Thoracic aorta (tissue), 2 donors: Measurements from ENCODE around the gene CPEB3. TPM values are rescaled to one million over a fixed set of nuclear protein-coding genes. Genes with fewer than 3 reads are reported as not detected.

Experiments
- ATAC-seq: fragments of 150-250 bp; one replicate; pipeline ENCODE4 v1.8.0; 2017; ENCODE audit warnings: low read depth; ENCODE audit not compliant: insufficient number of reproducible peaks, low FRiP score
- DNase-seq: peaks from one replicate; pipeline ENCODE4 v3.0.0-alpha.2; 2020; ENCODE audit warnings: low spot score
- H3K27ac ChIP-seq, 2 donors: fragments of 200-600 bp; sonication (generic); 1 replicate in 1 of 2; 2 replicates in 1 of 2; pipeline ENCODE4 v1.5.1; 2016; ENCODE audit warnings: mild to moderate bottlenecking in 2 of 2, moderate library complexity in 2 of 2
- H3K27me3 ChIP-seq: fragments of 200-600 bp; sonication (generic); replicated peaks from 2 replicates; pipeline ENCODE4 v1.6.0; 2016; ENCODE audit warnings: mild to moderate bottlenecking; ENCODE audit not compliant: insufficient read depth
- H3K36me3 ChIP-seq: fragments of 200-600 bp; sonication (generic); one replicate; pipeline ENCODE4 v1.5.1; 2016
- H3K4me1 ChIP-seq, 2 donors: fragments of 200-600 bp; sonication (generic); 1 replicate in 1 of 2; 2 replicates in 1 of 2; pipeline versions ENCODE4 v1.5.1 to v1.6.0; 2016; ENCODE audit warnings: low read depth in 2 of 2, mild to moderate bottlenecking in 1 of 2; ENCODE audit not compliant: control insufficient read depth in 1 of 2
- H3K4me3 ChIP-seq: fragments of 200-600 bp; sonication (generic); 2 replicates; pipeline ENCODE4 v1.5.1; 2016; ENCODE audit warnings: mild to moderate bottlenecking
- H3K9me3 ChIP-seq: fragments of 200-600 bp; sonication (generic); 2 replicates; pipeline ENCODE4 v1.5.1; 2016
- CTCF ChIP-seq: fragments of 200-600 bp; sonication (generic); IDR thresholded peaks from one replicate; pipeline ENCODE4 v1.5.1; 2019; ENCODE audit warnings: antibody characterized with exemption
- total RNA-seq, 2 donors: library from RNA; depleted of rRNA; stranded (reverse); fragments of >200 nt; gene quantifications; one replicate each; pipeline versions ENCODE4 v1.1.0 to v1.2.3, GENCODE V29; 2016

Gene CPEB3
- total RNA-seq, 2 donors from 2014 or later, result 6.8 to 12.2 TPM

GRCh38 chr10:92267343-92267742 is 23.5 kb downstream of the CPEB3 start:
- ATAC-seq, result no peak
- TF ChIP-seq CTCF, result no peak
- no peak for DNase-seq
- Histone ChIP-seq H3K27ac (peak overlapping the region; percentile 66 to 68), H3K9me3 (no peaks in the 10 kb centered on the region), H3K4me3 (peak overlapping the region; percentile 6), H3K27me3 (no peaks in the 10 kb centered on the region), H3K36me3 (no peaks in the 10 kb centered on the region), H3K4me1 (peaks cover 22 to 33% of the 10 kb centered on the region in 2 donors)

GRCh38 chr10:92265687-92266258 is 25.1 kb downstream of the CPEB3 start:
- H3K4me3 ChIP-seq, result no peak overlapping the region
- DNase-seq (no peak), ATAC-seq (no peak)
- H3K36me3 ChIP-seq, result no peaks in the 10 kb centered on the region
- no peaks in the 10 kb centered on the region for H3K27me3 ChIP-seq
- TF ChIP-seq CTCF, result no peak
- H3K27ac ChIP-seq, result peak overlapping the region; percentile 66 to 68
- H3K4me1 ChIP-seq, result peaks cover 22 to 33% of the 10 kb centered on the region in 2 donors
- no peaks in the 10 kb centered on the region for H3K9me3 ChIP-seq

- Histone ChIP-seq H3K4me1 (peaks cover 22 to 33% of the 10 kb centered on the region in 2 donors), H3K36me3 (no peaks in the 10 kb centered on the region)
- ATAC-seq, result no peak
Measured at GRCh38 chr10:92264249-92264648, 26.6 kb downstream of the CPEB3 start.

GRCh38 chr10:92263396-92263795 is 27.5 kb downstream of the CPEB3 start:
- H3K27me3 ChIP-seq, result no peaks in the 10 kb centered on the region
- no peak for ATAC-seq
- no peaks in the 10 kb centered on the region for H3K36me3 ChIP-seq

More at GRCh38 chr10:92264249-92264648, 26.6 kb downstream of the CPEB3 start:
- Histone ChIP-seq H3K27me3 (no peaks in the 10 kb centered on the region), H3K9me3 (no peaks in the 10 kb centered on the region), H3K27ac (no peak overlapping the region), H3K4me3 (no peak overlapping the region)
- DNase-seq, result no peak
- TF ChIP-seq CTCF, result no peak

GRCh38 chr10:92248566-92248965 is 42.3 kb downstream of the CPEB3 start:
- ATAC-seq (no peak), DNase-seq (no peak)
- no peak for TF ChIP-seq CTCF
- Histone ChIP-seq H3K4me1 (no peaks in the 10 kb centered on the region), H3K9me3 (no peaks in the 10 kb centered on the region), H3K27me3 (no peaks in the 10 kb centered on the region), H3K4me3 (no peak overlapping the region), H3K36me3 (peaks cover 2% of the 10 kb centered on the region), H3K27ac (no peak overlapping the region)

More at GRCh38 chr10:92263396-92263795, 27.5 kb downstream of the CPEB3 start:
- Histone ChIP-seq H3K27ac (no peak overlapping the region), H3K4me1 (peaks cover 15 to 26% of the 10 kb centered on the region in 2 donors), H3K9me3 (no peaks in the 10 kb centered on the region), H3K4me3 (no peak overlapping the region)
- no peak for TF ChIP-seq CTCF
- no peak for DNase-seq
